OCI-LY7 (cell line): ENCODE results near the gene PACS2. TPM values are rescaled to one million over a fixed set of nuclear protein-coding genes. Genes with fewer than 3 reads are reported as not detected.

Experiments used
- BruUV-seq: library from RNA; stranded (reverse); fragments of 400-500 nt; replicated peaks from 2 replicates; lab custom pipeline; 2021; lab: Mats Ljungman, UMichigan
- CTCF ChIA-PET: fragments of 300-600 bp; sonication (Branson Sonifier 250); formaldehyde crosslinking; loops from one replicate; lab custom pipeline; 2022; ENCODE audit warnings: antibody characterized with exemption; ENCODE audit not compliant: unreplicated experiment; lab: Charles Lee
- POLR2A ChIA-PET: fragments of 300-600 bp; sonication (Branson Sonifier 250); formaldehyde crosslinking; loops from one replicate; lab custom pipeline; 2022; ENCODE audit warnings: antibody characterized with exemption; lab: Charles Lee
- DNase-seq: peaks from one replicate; pipeline ENCODE4 v3.0.0-alpha.2; 2015; ENCODE audit warnings: low spot score
- H2AFZ ChIP-seq: fragments of 200-600 bp; sonication (generic), shearing (Covaris generic); 2 replicates; pipeline ENCODE4 v1.6.1; 2014; ENCODE audit warnings: mild to moderate bottlenecking, antibody characterized with exemption, low read length, moderate library complexity
- H3K27ac ChIP-seq: fragments of 200-600 bp; sonication (generic); 2 replicates; pipeline ENCODE4 v1.5.1; 2014; ENCODE audit warnings: mixed run types, low read depth, mild to moderate bottlenecking, moderate library complexity, low read length, inconsistent platforms; ENCODE audit not compliant: poor library complexity, severe bottlenecking
- H3K36me3 ChIP-seq: fragments of 200-600 bp; sonication (generic); 2 replicates; pipeline ENCODE4 v1.6.1; 2014; ENCODE audit warnings: mild to moderate bottlenecking, antibody characterized with exemption, low read length, moderate library complexity, mixed read lengths; ENCODE audit not compliant: insufficient read depth
- H3K4me1 ChIP-seq: fragments of 200-600 bp; sonication (generic); 2 replicates; pipeline ENCODE4 v1.5.1; 2014; ENCODE audit warnings: mild to moderate bottlenecking, low read length; ENCODE audit not compliant: insufficient read depth, poor library complexity, severe bottlenecking
- H3K4me2 ChIP-seq: fragments of 200-600 bp; sonication (generic); 2 replicates; pipeline ENCODE4 v1.6.1; 2014; ENCODE audit warnings: mild to moderate bottlenecking, low read length
- H3K4me3 ChIP-seq: fragments of 200-600 bp; sonication (generic); 2 replicates; pipeline ENCODE4 v1.5.1; 2014; ENCODE audit warnings: mild to moderate bottlenecking, low read depth, low read length; ENCODE audit not compliant: poor library complexity, severe bottlenecking
- H3K79me2 ChIP-seq: fragments of 200-600 bp; sonication (generic); 2 replicates; pipeline ENCODE4 v1.6.1; 2016; ENCODE audit warnings: low read depth, mild to moderate bottlenecking, low read length, moderate library complexity, mixed read lengths; ENCODE audit not compliant: insufficient read depth
- H3K9me2 ChIP-seq: fragments of 200-600 bp; sonication (generic); 2 replicates; pipeline ENCODE4 v1.6.1; 2016; ENCODE audit warnings: mild to moderate bottlenecking, low read length, mixed read lengths; ENCODE audit not compliant: insufficient read depth
- H3K9me3 ChIP-seq: fragments of 200-600 bp; sonication (generic); 2 replicates; pipeline ENCODE4 v1.6.1; 2014; ENCODE audit warnings: mild to moderate bottlenecking, mixed run types, low read length, mixed read lengths
- H4K20me1 ChIP-seq: fragments of 200-600 bp; sonication (generic); 2 replicates; pipeline ENCODE4 v1.6.1; 2014; ENCODE audit warnings: mild to moderate bottlenecking, antibody characterized with exemption, low read length, moderate library complexity, mixed read lengths; ENCODE audit not compliant: insufficient read depth
- EZH2phosphoT487 ChIP-seq: fragments of 200-600 bp; sonication (generic); IDR thresholded peaks from 2 replicates; pipeline ENCODE4 v1.6.1; 2018; ENCODE audit warnings: low read depth, borderline replicate concordance, mild to moderate bottlenecking, mixed run types, antibody characterized with exemption, low read length, moderate library complexity, mixed read lengths
- intact Hi-C: fragments of 100-400 bp; cut with micrococcal nuclease; formaldehyde crosslinking; loops from one replicate; pipeline ENCODE4 v1.10.0; 2022; ENCODE audit not compliant: unreplicated experiment
- total RNA-seq, 2 experiments: library from RNA; depleted of rRNA in 1 of 2; stranded (reverse); fragments of >200 nt in 1 of 2; shearing (Covaris generic) in 1 of 2; gene quantifications; 2 replicates each; pipeline ENCODE4 v1.2.3, GENCODE V29; 2014 to 2022
- TF ChIP-seq, protein P1 (sequence below): fragments of 200-600 bp; sonication (generic); conservative IDR thresholded peaks from 2 replicates; pipeline ENCODE4 v1.5.1; 2014; ENCODE audit warnings: mild to moderate bottlenecking, antibody characterized with exemption, low read length, moderate library complexity, mixed read lengths

The PACS2 gene
- total RNA-seq, 2 experiments from 2014 or later, result 45.4 to 46.9 TPM

DNA sequence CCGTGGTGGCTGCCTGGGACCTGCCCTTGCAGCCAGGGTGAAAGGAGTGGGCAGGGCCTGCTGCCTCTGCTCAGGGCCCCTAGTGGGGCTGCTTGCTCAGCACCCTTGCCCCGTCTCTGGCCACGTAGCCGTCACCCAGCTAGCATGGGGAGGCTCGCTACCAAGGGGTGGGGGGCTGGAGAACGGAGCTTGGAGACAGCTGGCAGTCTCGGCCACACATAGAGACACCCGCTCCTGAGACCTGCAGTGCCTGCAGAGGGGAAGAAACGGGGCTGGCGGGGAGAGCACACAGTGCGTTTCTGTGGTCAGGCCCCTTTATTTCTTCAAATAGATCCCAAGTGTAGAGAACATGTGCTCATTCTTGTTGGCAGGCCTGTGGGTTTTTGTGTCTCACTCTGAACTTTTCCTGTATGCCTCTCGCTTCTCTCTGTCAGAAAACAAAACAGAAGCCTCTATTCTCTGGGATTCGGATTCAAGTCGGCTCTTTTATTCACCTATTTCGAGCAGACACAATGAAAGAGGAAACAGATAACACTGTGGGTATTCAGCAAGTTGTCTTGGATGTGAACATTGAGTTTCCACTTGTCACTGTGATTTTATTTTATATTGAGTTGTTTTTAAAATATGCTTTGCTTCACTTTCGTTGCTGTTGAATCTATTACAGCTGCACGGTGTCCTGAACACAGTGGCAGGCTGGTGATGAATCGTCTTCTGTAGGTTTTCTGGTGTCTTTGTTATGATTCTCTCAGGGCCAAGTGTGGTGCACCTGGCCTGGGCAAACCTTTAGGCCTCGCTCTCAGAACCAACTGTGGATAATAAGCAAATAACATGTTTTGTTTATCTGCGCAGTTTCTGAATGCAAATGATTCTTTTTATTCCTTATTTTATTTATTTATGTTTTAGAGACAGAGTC lies 26.5 kb downstream of the PACS2 start:
- intact Hi-C loops, result no loop called here
- no peak overlapping the region for H3K4me2 ChIP-seq
- no peak overlapping the region for H3K27ac ChIP-seq
- CTCF ChIA-PET, result no interaction called here
- H3K79me2 ChIP-seq, result no peaks in the 10 kb centered on the region
- no peaks in the 10 kb centered on the region for H4K20me1 ChIP-seq
- H2AFZ ChIP-seq, result no peak overlapping the region
- H3K4me3 ChIP-seq, result no peak overlapping the region
- H3K4me1 ChIP-seq, result no peaks in the 10 kb centered on the region
- no TSS peak for BruUV-seq
- no peaks in the 10 kb centered on the region for H3K36me3 ChIP-seq
- POLR2A ChIA-PET, result no interaction called here
- no peaks in the 10 kb centered on the region for H3K9me2 ChIP-seq
- DNase-seq, result no peak
- no peaks in the 10 kb centered on the region for H3K9me3 ChIP-seq
- TF ChIP-seq, protein P1, sequence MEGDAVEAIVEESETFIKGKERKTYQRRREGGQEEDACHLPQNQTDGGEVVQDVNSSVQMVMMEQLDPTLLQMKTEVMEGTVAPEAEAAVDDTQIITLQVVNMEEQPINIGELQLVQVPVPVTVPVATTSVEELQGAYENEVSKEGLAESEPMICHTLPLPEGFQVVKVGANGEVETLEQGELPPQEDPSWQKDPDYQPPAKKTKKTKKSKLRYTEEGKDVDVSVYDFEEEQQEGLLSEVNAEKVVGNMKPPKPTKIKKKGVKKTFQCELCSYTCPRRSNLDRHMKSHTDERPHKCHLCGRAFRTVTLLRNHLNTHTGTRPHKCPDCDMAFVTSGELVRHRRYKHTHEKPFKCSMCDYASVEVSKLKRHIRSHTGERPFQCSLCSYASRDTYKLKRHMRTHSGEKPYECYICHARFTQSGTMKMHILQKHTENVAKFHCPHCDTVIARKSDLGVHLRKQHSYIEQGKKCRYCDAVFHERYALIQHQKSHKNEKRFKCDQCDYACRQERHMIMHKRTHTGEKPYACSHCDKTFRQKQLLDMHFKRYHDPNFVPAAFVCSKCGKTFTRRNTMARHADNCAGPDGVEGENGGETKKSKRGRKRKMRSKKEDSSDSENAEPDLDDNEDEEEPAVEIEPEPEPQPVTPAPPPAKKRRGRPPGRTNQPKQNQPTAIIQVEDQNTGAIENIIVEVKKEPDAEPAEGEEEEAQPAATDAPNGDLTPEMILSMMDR, result no peak
- TF ChIP-seq EZH2phosphoT487, result no peak

DNA sequence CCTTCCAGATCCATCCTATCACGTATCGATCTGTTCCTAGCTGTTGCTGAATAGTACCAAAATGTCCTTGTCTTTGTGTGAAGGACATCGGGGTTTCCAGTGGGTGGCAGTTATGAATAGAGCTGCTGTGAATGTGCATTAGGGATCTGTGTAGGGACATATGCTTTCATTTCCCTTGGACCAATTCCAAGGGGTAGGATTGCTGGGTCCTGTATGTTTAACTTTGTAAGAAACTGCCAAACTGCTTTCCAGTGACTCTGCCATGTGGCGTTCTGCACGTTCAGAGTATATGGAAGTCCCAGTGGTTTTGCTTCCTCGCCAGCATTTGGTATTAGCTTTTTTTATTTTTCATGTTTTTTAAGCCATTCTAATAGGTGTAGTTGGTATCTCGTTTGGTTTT lies 28.6 kb downstream of the PACS2 start:
- Histone ChIP-seq H3K36me3 (no peaks in the 10 kb centered on the region), H3K4me1 (no peaks in the 10 kb centered on the region), H3K27ac (no peak overlapping the region), H3K9me2 (no peaks in the 10 kb centered on the region), H3K4me2 (no peak overlapping the region), H3K79me2 (no peaks in the 10 kb centered on the region), H3K9me3 (no peaks in the 10 kb centered on the region), H2AFZ (no peak overlapping the region), H4K20me1 (no peaks in the 10 kb centered on the region), H3K4me3 (no peak overlapping the region)
- no TSS peak for BruUV-seq
- POLR2A ChIA-PET, result interaction anchor here (0.6 kb wide), 1 partner anchor 56 kb away, joined by 4 read pairs; no protein-coding TSS in a partner anchor
- intact Hi-C loops, result no loop called here
- CTCF ChIA-PET, result no interaction called here
- TF ChIP-seq EZH2phosphoT487, result no peak
- TF ChIP-seq, protein P1, result no peak
- no peak for DNase-seq

DNA sequence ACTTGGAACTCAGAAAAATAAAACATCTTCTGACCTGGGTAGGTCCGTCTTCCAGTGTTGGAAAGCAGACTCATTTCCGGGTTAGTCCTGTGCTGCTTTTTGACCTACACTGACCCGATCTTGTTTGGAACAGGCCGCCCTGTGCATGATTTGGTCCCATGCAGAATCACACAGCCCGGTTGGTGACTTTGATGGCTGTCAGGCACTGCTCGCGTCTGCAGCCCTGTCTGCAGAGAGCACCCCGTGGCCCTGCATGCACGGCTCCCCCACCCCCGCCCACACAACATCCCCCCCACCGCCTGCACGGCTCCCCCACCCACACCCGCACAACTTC lies 31.6 kb downstream of the PACS2 start:
- Histone ChIP-seq H3K27ac (no peak overlapping the region), H2AFZ (no peak overlapping the region), H3K4me1 (no peaks in the 10 kb centered on the region), H3K4me3 (no peak overlapping the region), H3K79me2 (no peaks in the 10 kb centered on the region), H3K36me3 (no peaks in the 10 kb centered on the region), H3K9me2 (no peaks in the 10 kb centered on the region), H3K4me2 (no peak overlapping the region), H4K20me1 (no peaks in the 10 kb centered on the region; the same call in 1 of the 2 replicates), H3K9me3 (no peaks in the 10 kb centered on the region)
- intact Hi-C loops, result no loop called here
- BruUV-seq, result no TSS peak
- DNase-seq, result no peak
- CTCF ChIA-PET, result no interaction called here
- TF ChIP-seq, protein P1, result no peak
- TF ChIP-seq EZH2phosphoT487, result no peak
- POLR2A ChIA-PET, result no interaction called here
